ENCODE results near the gene TNFAIP8L2.

- TF ChIP-seq, protein P1, sequence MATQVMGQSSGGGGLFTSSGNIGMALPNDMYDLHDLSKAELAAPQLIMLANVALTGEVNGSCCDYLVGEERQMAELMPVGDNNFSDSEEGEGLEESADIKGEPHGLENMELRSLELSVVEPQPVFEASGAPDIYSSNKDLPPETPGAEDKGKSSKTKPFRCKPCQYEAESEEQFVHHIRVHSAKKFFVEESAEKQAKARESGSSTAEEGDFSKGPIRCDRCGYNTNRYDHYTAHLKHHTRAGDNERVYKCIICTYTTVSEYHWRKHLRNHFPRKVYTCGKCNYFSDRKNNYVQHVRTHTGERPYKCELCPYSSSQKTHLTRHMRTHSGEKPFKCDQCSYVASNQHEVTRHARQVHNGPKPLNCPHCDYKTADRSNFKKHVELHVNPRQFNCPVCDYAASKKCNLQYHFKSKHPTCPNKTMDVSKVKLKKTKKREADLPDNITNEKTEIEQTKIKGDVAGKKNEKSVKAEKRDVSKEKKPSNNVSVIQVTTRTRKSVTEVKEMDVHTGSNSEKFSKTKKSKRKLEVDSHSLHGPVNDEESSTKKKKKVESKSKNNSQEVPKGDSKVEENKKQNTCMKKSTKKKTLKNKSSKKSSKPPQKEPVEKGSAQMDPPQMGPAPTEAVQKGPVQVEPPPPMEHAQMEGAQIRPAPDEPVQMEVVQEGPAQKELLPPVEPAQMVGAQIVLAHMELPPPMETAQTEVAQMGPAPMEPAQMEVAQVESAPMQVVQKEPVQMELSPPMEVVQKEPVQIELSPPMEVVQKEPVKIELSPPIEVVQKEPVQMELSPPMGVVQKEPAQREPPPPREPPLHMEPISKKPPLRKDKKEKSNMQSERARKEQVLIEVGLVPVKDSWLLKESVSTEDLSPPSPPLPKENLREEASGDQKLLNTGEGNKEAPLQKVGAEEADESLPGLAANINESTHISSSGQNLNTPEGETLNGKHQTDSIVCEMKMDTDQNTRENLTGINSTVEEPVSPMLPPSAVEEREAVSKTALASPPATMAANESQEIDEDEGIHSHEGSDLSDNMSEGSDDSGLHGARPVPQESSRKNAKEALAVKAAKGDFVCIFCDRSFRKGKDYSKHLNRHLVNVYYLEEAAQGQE (IDR thresholded peaks at IDR 0.05; ENCODE audit: insufficient read depth in 1 of 2, low read depth in 2 of 2, low read length in 1 of 2), result no peak
- no peak for TF ChIP-seq POLR2AphosphoS5 (IDR thresholded peaks at IDR 0.05; ENCODE audit: low read depth, low read length)
- no peak for TF ChIP-seq CTCF (IDR thresholded peaks at IDR 0.05)
- no peak for TF ChIP-seq TCF7L2 (IDR thresholded peaks at IDR 0.05; ENCODE audit: low read depth, low read length)
Measured at GRCh38 chr1:151135433-151136385, 20.7 kb upstream of the TNFAIP8L2 start.
